Stimulated activated CD8-positive, alpha-beta memory T cell treated with anti-CD3 and anti-CD28 coated beads, Interleukin-4, amount 100 ng/mL, for 48 hours (primary cell): ENCODE results near the gene ZCCHC24.
"Not testable (repeated sequence)": the region's sequence is repeated elsewhere in the genome, so short reads cannot be mapped to it uniquely, and the experiment has no call there.

Experiments
- DNase-seq: peaks from one replicate; pipeline ENCODE4 v3.0.0-alpha.2; 2020

ZCCHC24 gene

DNA sequence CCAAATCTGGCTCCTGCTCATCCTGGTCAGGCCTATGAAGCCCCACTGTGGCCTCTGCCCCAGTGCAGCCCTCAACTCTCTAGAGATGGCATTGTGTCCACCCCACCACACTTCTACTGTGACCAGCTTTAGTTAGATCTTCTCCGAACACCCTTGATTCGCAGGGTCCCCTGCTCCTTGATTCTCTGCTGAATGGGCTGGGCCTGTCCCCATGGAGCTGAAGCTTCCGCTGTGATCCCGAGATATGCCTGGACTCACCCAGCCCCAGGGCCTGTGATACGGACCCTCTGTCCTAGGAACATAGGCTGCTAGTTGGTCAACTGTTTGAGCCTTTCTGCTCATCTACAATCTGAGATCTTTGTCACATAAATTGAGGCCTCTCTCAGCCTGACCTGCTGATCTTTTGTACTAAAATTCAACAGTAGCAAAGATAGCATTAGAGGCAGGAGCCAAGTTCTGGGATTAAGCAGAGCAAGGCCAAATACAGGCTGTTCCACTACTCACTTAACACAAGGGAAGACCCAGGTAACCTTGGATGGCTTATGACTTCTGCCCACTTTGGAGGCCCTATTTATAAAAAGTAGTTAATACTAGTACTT lies 104.7 kb downstream of the ZCCHC24 start:
- no peak for DNase-seq

DNA sequence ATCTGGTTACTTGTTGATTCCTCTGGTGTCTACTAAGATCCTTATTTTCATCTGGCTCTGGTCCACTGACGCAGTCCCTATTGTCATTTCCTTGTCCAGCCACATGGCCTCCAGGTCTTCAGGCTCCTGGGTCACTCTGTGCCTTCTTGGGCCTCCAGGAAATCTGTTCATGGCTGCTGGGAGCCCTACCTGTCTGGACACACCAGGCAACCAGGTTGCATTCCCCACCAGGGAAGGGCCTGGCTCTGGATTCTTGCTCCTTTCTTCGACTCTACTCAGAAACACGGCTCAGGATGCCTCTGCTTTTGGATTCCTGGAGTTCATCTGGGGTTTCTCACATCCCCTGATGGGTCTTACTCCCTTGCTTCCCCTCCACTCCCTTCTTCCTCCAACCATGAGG lies 106.2 kb downstream of the ZCCHC24 start:
- no peak for DNase-seq

DNA sequence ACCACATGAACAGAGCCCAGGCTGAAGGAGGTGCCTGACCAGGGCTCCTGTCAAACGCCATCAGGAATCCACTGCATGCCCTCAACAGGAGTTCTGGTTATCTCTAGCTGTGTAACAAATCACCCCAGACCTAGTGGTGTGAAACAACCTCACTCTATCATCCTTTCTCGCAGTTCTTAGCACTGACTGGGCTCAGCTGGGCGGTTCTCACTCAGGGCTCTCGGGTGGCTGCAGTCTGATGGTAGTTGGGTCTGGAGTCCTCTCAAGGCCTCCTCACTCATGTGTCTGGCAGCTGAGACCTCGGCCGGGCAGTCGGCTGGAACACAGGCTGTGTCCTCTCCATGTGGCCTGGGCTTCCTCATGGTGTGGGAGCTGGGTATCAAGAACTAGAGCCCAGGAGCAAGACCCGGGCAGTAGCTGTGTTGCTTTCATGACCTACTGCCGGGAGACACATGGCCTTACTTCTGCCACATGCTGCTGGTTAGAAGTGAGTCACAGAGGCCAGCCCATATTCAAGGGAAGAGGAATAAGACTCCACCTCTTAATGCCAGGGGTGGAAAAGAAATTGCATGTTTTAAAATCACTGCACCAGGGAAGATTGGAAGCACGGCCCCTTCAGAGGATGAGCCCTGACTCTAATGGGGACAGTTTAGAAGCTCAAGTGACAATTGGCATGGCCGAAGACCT lies 107.5 kb downstream of the ZCCHC24 start:
- not testable (repeated sequence) for DNase-seq

DNA sequence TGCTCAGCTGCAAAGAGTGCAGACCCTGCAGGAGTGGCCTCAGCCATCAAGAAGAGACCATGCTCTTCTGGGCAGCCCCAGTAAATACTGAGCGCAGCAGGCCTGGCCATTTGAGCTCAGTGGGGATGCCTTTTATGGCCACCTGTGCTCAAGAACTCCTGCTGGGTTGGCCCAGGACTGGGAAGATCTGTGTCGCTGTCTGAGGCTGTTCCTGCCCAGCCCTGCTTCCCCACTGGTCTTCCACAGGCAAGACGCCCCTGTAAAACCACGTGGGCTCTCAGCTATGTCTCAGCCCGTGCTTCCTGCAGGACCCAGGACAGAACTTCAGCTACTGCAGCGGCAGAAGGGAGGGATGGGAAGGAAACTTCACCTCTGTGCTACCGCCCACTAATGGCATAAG lies 108.7 kb downstream of the ZCCHC24 start:
- DNase-seq = no peak

DNA sequence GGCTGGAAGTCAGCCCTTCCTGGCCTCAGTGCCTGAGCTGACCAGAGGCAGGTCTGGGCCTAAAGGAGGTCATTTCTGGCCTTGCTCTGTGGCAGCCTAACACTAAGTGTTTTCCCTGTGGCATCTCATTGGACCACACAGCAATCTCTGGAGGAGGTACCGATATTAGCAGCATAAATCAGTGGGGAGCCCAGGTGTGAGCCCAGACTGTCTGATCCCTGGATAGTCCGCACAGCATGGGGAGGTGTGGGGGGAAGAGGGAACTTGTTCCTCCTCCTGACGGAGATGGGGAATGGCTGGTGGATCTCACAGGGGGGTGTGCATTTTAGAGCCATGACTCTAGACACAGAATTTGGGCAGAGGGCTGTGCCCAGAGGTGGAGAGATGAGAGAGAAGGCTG lies 109.1 kb downstream of the ZCCHC24 start:
- no peak for DNase-seq

DNA sequence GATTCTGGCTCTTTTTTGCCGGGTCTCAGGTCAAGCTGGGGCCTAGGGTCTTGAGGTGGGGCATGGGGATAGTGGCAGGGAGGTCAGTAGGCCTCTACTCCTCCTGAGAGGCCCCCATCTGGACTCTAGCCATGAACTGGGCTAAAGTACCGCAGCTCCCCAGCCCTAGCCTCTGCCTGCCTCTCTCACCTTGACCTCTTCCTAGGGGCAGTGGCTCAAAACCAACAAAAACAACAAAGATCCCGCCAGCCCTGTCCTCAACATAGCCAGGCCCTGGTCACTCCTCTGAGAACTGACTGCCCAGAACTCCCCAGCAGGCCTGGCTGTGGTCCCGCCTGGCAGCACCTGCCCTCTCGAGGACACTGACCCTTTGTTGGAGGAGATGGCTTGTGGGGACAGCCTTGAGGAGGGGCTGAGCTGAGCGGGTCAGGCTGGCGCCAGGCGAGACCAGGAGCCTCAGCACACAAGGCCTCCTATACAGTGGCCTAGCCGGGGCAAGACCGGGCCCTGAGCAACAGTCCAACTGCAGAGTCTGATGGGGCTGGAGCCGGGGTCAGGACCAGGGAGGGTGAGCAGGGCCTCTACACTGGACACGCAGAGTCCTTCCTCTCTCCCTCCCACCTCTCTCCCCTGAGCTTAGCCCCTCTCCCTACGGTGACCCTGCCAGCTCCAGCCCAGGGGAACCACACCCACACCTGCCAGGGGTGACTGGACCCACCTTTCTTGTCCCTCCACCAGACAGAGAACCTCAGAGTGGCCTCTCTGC lies 109.8 kb downstream of the ZCCHC24 start:
- no peak for DNase-seq

DNA sequence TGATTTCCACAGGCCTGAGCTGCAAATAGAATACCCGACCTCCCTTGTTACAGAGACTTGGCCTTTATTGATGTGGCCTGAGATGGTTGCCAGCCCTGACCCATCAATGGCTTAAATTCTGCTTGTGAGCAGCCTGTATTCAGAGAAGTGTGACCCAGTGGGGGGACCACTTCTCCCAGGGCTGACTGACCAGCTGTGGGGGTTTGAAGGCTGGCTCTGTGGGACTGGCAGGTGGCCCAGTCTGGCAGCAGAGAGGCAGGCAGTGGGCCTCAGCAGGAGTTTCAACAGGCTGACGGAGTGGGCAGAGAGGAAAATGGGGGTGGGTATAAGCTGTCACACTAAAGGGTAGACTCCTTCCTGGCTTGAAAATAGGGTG lies 110.3 kb downstream of the ZCCHC24 start:
- DNase-seq = no peak

DNA sequence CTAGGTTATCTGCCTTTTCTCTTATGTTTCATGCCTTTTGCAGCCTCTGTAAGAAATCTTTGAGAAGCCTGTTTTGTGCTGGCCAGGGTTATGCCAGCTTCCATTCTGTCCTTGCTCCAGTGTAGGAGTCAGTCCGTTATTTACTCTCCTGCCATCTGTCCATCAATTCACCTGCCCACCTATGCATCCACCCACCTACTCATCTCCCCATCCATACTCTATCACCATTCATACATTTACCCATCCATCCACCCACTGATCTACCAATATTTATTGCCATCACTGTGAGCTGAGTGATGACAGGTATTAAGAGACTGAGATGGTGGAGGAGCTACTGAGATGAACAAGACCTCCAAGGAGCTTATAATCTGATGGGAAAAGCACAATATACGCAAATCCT lies 110.9 kb downstream of the ZCCHC24 start:
- no peak for DNase-seq

DNA sequence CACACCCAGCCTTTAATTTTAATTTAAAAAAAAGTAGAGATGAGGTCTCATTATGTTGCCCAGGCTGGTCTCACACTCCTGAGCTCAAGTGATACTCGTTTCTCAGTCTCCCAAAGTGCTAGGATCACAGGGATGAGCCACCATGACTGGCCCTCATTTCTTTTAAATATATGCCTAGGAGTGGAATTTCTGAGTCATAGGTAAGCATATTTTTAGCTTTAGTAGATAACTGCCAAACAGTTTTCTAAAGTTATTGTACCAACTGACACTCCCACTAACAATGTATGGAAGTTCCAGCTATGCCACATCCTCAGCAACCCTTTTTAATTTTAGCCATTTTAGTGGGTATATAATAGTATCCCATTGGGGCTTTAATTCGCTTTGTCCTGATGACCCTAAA lies 111.9 kb downstream of the ZCCHC24 start:
- no peak for DNase-seq

DNA sequence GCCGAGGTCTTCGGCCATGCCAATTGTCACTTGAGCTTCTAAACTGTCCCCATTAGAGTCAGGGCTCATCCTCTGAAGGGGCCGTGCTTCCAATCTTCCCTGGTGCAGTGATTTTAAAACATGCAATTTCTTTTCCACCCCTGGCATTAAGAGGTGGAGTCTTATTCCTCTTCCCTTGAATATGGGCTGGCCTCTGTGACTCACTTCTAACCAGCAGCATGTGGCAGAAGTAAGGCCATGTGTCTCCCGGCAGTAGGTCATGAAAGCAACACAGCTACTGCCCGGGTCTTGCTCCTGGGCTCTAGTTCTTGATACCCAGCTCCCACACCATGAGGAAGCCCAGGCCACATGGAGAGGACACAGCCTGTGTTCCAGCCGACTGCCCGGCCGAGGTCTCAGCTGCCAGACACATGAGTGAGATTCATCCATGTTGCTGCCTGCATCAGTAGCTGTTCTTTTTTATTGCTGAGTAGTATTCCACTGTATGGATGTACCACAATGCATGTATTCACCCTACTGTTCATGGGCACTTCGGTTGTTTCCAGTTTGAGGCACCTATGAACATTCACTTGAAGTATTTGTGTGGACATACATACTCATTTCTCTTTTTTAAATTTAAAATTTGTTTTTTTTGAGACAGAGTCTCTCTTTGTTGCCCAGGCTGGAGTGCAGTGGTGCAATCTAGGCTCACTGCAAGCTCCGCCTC lies 112.7 kb downstream of the ZCCHC24 start:
- not testable (repeated sequence) for DNase-seq
